Measurements from ENCODE around the gene GTSF1L. TPM values are rescaled to one million over a fixed set of nuclear protein-coding genes. Genes with fewer than 3 reads are reported as not detected.

Gene GTSF1L
- total RNA-seq, 2 donors from 2014 or later = not detected

GRCh38 chr20:43702502-43702901 lies 24.3 kb downstream of the GTSF1L start:
- no peak for TF ChIP-seq CTCF (IDR thresholded peaks at IDR 0.05)
- Histone ChIP-seq H3K9ac (ENCODE audit: low read depth in 2 of 2, low read length in 2 of 2) (no peak overlapping the region), H3K4me3 (no peak overlapping the region), H3K4me1 (no peaks in the 10 kb centered on the region), H3K36me3 (no peaks in the 10 kb centered on the region), H3K27ac (no peak overlapping the region), H3K27me3 (no peaks in the 10 kb centered on the region), H3K9me3 (no peaks in the 10 kb centered on the region)
- no peak for DNase-seq
- intact Hi-C loops (cut with DNase I) = no loop called here

GRCh38 chr20:43700627-43701026 lies 26.2 kb downstream of the GTSF1L start:
- TF ChIP-seq CTCF (IDR thresholded peaks at IDR 0.05) = no peak
- H3K9me3 ChIP-seq = no peaks in the 10 kb centered on the region
- intact Hi-C loops (cut with DNase I) = no loop called here
- H3K4me1 ChIP-seq = no peaks in the 10 kb centered on the region
- DNase-seq = no peak
- H3K9ac ChIP-seq (ENCODE audit: low read depth in 2 of 2, low read length in 2 of 2) = no peak overlapping the region
- no peak overlapping the region for H3K27ac ChIP-seq
- no peaks in the 10 kb centered on the region for H3K36me3 ChIP-seq
- H3K27me3 ChIP-seq = no peaks in the 10 kb centered on the region
- H3K4me3 ChIP-seq = no peak overlapping the region

DNA sequence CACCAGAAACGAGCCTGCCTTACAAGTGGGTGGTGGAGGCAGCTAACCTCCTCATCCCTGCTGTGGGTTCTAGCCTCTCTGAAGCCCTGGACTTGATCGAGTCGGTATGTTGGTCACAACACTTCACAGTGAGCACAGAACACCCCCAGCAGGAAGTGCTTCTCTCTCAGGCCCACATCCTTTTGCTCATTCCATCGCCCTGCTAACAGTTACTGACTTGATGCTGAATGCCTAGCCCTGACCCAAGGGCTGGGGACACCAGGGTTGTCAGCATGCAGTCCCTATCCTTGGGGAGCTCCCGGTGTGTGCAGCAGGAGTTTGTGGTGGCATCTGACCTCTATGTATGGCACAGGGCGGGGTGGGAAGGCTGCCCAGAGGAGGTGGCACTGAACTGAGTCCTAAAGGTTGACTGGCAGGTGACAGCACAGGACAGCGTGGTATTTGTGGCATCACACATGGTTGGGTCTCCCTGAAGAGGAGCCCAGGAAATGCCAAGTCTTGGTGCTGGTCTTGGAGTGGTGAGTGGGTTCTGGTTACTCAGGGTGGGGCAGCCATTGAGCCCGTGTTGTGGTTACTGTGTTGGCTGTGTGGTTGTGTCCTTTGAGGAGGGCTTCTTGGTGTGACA lies 26.7 kb downstream of the GTSF1L start:
- H3K9ac ChIP-seq (ENCODE audit: low read depth in 2 of 2, low read length in 2 of 2) = no peak overlapping the region
- no peak for DNase-seq

GRCh38 chr20:43695571-43695970 lies 31.2 kb downstream of the GTSF1L start:
- DNase-seq = no peak
- Histone ChIP-seq H3K9me3 (no peaks in the 10 kb centered on the region), H3K9ac (ENCODE audit: low read depth in 2 of 2, low read length in 2 of 2) (no peak overlapping the region), H3K4me3 (no peak overlapping the region), H3K27ac (no peak overlapping the region), H3K27me3 (no peaks in the 10 kb centered on the region), H3K36me3 (no peaks in the 10 kb centered on the region), H3K4me1 (no peaks in the 10 kb centered on the region)
- no peak for TF ChIP-seq CTCF (IDR thresholded peaks at IDR 0.05)
- intact Hi-C loops (cut with DNase I) = no loop called here

More for the DNA sequence above, 26.7 kb downstream of the GTSF1L start:
- H3K9me3 ChIP-seq = no peaks in the 10 kb centered on the region
- H3K4me1 ChIP-seq = no peaks in the 10 kb centered on the region
- TF ChIP-seq CTCF (IDR thresholded peaks at IDR 0.05) = no peak
- intact Hi-C loops (cut with DNase I) = no loop called here
- H3K36me3 ChIP-seq = no peaks in the 10 kb centered on the region
- H3K4me3 ChIP-seq = no peak overlapping the region
- H3K27me3 ChIP-seq = no peaks in the 10 kb centered on the region
- H3K27ac ChIP-seq = no peak overlapping the region

DNA sequence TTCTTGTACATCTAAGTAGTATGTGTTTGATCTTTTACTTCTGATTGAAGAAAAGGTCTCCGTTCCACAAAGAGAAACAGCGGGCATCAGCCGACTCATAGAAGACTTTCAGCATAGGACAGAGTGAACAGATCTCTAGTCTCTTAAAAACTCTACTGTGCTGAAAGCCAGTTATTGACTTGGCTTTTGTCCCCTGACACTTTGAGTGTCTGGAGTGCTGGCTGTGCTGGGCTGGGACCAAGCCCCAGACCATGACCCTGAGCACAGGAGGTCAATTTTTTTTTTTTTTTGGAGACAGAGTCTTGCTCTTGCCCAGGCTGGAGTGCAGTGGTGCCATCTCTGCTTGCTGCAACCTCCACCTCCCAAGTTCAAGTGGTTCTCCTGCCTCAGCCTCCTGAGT lies 32.0 kb downstream of the GTSF1L start:
- DNase-seq = no peak
- no peaks in the 10 kb centered on the region for H3K4me1 ChIP-seq
- H3K27me3 ChIP-seq = no peaks in the 10 kb centered on the region
- no peak overlapping the region for H3K9ac ChIP-seq (ENCODE audit: low read depth in 2 of 2, low read length in 2 of 2)
- no peak for TF ChIP-seq CTCF (IDR thresholded peaks at IDR 0.05)
- H3K27ac ChIP-seq = no peak overlapping the region
- no peaks in the 10 kb centered on the region for H3K9me3 ChIP-seq
- H3K4me3 ChIP-seq = no peak overlapping the region
- intact Hi-C loops (cut with DNase I) = no loop called here
- no peaks in the 10 kb centered on the region for H3K36me3 ChIP-seq

Measured in colonic mucosa (tissue), 4 donors.